GM19467 (cell line): Measurements from ENCODE around the gene ZNF341.
A peak's percentile ranks its signal among the peaks of the same experiment; 100 is the strongest.
"Not testable (repeated sequence)": the region's sequence is repeated elsewhere in the genome, so short reads cannot be mapped to it uniquely, and the experiment has no call there.

Experiments
- ATAC-seq: cut with Tn5 transposase; IDR thresholded peaks from one replicate; pipeline ENCODE4 v1.9.1; 2021; ENCODE audit warnings: mild to moderate bottlenecking, moderate library complexity; ENCODE audit not compliant: unreplicated experiment

The ZNF341 gene

DNA sequence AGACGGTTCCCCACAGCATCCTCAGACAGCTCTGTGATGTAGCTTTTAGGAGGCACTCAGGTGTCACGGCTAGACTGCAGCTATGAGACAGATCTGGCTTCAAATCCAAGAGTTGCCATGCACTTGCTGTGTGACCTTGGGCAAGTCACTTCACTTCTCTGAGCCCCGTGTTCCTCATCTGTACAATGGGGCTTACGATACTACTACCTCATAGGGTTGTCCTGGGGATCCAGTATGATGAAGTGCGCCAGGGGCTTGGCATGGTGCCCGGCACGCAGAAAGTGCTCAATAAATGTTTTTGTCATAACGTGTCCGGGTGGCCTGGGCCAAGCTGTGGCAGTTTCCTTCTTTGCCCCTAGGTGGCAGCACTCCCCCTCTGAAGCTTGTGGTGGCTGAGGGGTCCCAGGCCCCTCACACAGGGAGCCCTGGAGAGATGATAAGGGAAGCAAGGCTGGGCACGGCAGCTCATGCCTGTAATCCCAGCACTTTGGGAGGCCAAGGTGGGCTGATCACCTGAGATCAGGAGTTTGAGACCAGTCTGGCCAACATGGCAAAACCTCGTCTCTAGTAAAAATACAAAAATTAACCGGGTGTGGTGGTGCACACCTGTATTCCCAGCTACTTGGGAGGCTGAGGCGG, 60.3 kb downstream of the ZNF341 start:
- no peak for ATAC-seq

DNA sequence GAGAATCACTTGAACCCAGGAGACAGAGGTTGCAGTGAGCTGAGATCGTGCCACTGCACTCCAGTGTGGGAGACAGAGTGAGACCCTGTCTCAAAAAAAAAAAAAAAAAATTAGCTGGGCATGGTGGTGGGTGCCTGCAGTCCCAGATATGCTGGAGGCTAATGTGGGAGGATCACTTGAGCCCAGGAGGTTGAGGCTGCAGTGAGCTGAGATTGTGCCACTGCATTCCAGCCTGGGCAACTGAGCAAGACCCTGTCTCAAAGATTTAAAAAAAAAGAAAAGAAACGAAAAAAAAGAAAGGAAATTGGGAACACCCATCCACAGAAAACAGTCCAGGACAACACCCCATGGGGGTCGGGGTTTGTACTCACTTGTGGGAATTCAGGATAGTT, 60.8 kb downstream of the ZNF341 start:
- ATAC-seq: not testable (repeated sequence)

DNA sequence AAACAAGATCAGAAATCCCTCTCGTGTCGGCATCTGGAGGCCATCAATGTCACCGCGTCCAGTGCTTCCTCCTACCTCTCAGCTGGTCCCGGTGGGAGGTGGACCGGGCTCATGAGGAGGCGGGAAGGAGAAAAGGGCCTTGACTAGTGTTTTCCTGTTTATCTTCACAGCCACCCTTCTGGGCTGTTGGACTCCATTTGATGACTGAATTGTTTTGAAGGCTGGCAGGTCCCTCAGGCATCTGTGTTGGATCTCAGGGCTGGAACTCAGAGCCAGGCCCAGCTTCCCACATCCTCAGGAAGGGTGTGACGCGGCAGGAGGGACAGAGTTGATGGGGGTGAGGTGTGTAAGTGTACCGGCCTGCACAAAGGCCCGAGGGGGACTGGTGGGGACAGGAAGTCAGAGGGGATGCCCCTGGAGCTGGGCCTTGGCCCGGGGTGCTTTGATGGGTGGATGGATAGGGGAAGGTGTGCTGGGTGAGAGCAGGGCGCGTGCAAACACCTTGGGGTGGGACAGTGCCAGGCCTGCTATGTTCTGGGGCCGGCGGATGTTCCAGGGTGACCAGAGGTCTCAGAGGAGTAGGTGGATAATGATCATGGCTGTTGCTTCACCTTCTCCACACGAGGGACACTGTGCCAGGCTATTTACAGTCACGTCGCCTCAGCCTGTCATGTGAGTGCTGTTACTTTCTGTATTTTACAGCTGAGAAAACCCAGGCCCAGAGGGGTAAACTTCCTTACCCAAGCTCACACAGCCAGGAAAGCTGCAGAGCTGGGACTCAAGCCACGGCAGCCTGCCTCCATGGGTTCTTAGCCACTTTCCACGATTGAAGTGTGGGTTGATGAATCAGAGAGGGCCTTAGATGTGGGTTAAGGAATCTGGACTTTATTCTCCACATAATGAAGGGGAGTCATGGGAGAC, 61.5 kb downstream of the ZNF341 start:
- no peak for ATAC-seq

DNA sequence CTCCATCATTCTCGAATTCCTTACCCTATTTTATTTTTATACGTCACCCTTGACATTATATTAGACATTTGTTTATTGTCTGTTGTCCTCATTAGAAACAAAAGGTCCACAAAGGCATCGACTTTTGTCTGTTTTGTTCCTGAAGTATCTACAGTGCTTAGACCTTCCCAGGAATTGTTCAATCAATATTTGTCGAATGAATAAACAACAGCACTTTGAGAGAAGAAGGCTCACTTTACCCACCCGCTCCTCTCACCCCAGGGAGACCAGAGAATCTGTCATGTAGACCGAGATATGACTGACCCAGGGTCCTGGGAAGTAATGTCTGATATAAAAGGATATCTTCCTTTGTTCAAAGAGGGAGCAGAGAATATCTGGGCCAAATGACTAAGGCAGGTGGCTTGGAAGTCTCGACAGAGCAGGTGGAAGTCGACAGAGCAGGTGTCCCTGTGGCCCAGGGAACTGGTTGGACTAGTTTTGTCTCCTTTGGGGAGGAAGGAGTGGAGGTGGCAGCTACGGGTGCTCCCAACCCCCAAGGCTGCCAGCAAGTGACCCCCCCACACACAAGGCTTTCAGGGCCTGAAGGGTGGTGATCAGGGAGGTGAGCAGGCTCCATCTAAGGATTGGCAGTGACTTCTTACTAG, 64.6 kb downstream of the ZNF341 start:
- no peak for ATAC-seq

DNA sequence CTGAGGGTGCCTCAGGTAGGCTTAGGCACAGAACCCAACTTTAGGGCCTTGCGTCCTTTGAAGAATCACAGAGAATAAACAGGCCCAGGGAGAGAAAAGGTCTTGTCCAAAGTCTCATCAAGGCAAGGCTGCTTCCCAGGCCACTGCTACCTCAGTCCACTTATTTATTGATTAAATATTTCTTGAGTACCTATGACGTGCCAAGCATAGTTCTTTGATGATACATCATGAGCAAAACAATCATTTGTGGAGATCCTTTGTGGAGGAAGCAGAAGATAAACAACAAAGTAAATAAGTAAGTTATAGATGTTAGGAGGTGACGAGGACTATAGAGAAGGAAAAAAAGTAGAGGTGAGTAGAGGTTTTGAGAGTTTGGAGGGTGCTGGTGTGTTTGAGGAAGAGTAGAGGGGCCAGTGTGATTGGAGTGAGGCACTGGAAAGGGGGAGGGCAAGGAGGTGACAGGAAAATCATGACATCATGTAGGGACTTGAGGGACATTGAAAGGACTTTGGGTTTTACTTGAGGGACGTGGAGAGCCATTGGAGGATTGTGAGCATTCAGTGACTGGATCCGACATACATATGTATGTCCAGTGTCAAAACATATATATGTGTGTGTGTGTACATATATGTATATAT, 65.2 kb downstream of the ZNF341 start:
- ATAC-seq: no peak

DNA sequence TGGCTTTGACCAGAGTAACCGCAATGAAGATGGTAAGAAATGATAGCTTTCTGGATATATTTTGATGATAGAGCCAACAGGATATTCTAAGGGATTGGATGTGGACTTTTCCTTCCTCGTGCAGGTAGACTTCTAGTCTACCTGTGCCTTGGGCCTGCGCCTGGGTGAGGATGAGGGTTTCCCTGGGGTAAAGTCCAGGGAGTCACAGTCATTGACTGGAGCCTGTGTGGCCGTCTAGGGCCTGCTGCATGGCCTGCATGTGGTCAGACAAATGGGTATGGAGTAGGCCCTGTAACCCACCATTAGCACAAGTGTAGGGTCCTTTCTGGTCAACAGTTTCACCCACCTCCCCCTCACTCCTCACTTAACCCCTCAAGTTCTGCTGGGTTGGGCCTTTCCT, 66.6 kb downstream of the ZNF341 start:
- no peak for ATAC-seq

DNA sequence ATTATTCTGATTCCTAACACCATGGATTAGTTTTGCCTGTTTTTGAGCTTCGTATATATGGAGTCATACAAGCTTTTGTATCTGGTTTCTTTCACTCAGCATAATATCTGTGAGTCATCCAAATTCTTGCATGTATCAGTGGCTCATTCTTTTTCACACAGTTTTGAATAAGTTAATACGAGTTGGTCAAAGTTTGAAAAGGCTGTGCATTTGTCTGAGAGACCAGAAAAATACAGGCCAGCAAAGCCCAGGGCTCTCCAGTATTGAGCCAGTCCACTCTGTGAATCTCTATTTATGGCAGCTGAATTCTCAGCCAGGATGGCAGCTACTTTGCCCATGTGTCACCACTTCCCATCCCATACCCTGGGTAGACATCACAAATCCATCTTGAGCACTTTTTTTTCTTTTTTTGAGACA, 72.1 kb downstream of the ZNF341 start:
- no peak for ATAC-seq

DNA sequence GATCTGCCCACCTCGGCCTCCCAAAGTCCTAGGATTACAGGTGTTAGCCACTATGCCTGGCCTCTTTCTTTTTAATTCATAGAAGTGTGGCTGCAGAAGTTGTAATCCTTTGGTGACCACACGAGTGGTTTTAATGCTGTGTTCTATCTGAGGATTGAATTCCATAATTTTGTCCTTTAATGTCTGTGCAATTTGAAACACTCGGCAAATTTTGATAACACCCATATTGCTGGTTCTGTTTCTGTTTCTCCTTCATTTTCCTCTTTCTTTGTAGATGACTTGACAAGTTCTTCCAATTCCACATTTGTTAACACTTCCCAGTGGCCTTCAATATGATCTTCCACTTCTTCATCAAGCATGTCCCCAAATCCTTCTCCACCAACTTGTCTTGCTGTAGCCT, 76.6 kb downstream of the ZNF341 start:
- no peak for ATAC-seq

DNA sequence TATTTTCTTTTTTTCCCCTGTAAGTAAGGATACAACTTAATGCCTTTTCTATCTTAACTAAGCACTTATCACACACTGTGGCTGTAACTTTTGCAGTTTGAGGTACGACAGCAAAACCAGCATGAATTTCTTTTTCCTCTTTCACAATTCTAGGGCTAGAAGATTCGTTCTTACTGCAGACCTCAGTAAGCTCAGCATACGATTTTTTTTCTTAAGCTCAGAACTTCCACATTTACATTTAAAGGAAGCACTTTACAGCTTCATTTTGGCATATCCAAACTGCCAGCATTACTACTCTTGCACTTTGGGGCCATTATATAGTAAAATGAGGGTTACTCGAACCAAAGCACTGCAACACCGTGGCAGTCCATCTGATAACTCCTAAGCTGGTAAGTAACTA, 78.5 kb downstream of the ZNF341 start:
- no peak for ATAC-seq

DNA sequence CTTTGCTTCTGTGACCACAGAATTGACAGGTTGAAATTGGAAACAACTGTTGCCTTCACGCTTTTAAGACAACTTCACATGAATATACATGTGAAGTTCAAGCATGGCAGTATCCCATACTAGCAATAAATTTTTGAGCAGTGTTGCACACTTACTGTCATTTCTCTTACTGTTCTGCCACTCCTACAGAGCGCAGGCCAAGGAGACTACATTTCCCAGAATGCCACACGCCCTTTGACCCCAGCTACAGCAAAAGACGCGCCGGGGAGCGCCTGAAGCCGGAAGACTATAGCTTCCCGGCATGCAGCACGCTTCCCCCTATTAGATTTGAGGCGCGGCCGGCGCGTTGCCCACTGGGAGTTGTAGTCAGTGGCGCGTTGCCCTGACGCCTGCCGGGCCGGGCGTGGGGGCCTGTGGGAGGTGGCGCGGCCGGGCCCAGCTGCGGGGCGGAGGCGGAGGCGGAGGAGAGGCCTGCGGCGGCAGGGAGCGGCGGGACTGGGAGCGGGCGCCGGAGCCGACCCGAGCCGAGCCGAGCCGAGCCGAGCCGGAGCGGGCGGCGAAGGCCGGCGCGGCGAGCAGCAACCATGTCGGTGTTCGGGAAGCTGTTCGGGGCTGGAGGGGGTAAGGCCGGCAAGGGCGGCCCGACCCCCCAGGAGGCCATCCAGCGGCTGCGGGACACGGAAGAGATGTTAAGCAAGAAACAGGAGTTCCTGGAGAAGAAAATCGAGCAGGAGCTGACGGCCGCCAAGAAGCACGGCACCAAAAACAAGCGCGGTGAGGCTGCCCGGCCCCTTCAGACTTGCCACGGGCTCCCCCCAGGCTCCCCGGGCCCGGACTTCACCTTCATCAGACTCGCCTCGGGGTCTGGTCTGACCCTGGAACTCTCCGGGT, 79.3 kb downstream of the ZNF341 start, which contains the start of gene CHMP4B:
CHMP4B (plus strand) TSS at position 464 of the 891 bp plus-strand sequence; CDS start at position 585, 121 bp downstream.
- ATAC-seq: peak; percentile 95

DNA sequence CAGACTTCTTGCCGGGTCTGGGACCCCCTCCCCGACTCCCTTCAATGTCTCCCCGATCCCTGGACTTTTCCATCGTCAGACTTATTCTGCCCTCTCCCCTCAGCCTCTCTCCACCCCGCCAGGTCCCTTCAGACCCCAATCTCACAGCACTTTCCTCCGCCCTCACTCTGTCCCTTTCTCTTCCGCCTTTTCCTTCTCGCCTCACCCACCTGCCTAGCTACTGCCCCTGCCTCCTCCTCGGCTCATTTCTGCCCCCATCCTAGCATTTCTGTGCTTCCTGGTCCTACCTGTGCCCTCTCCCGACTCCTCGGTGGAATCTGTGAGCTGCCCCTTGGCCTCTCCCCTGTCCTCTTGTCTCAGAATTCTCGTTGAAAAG, 80.0 kb downstream of the ZNF341 start:
- ATAC-seq: no peak

DNA sequence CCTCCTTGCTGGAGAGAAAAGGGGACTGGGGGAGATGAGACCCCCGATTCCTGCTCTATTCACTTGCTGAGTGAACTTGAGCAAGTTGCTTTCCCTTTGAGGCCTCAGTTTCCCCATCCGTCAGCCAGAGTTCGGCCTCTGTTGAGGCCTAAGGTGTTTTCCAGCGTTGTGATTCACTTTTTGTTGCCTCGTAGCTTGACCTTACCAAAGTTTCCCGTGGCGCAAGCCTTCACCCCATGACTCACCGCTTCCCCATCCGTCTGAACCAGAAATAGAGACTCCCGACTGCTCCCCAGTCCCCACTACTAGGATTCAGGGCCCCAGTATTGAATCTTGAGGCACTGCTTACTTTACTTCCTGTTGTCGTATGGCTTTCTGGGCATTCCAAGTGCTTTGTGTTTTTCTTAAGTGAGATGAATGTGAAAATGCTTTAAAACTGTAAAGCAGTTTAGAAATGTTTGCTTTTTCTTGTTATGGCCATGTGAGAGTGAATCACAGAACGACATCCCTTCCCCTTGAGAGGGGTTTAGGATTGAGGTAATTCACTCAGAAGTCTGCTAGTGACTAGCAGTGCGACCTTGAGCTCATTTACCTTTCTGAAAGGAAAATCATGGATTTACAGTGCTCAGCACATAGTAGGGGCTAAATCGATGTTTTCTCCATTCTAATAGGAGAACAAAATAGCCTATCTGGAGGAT, 80.5 kb downstream of the ZNF341 start:
- no peak for ATAC-seq

DNA sequence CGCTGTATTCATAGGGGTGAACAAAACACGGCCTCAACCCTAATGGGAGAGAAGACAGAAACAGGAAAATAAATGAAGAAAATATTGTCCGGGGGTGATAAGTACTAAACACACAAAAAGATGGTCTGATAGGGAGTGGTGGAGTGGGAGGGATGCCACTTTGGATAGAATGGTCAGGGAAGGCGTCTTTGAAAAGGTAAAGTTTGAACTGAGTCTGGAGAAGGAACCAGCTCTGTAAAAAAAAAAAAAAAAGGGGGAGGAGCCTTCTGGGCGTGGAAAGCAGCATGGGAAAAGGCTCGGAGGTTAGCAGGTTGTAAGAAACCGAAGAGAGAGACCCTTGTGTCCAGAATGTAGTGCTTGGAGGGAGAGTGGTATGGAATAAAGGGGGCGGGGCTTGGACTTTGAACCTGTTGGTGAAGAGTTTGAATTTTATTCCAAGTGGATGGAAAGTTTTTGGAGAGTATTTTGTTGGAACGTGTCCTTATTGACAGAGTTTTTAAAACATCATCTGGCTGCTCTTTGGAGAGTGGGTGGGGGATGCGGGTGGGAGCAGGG, 81.2 kb downstream of the ZNF341 start:
- ATAC-seq: no peak

DNA sequence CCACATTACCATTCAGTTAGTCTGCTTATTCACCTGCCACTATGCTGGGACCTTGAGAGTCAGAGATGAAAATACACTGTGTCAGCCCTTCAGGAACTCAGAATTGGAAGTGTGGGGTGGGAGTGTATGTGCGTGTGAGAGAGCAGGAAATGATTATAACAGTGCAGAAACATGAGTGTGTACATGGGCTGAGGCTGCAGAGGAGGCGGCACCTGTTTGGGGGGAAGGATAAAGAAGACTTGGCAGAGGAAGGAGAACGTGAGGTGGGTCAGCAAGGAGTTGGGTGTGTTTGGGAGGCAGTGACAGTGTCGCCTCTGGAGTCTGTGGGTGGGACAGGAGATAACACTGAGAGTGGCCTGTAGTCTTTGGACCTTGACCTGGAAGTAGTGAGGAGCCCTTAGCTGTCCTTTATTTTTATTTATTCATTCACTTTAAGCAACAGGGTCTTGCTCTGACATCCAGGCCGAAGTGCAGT, 82.5 kb downstream of the ZNF341 start:
- ATAC-seq: no peak

DNA sequence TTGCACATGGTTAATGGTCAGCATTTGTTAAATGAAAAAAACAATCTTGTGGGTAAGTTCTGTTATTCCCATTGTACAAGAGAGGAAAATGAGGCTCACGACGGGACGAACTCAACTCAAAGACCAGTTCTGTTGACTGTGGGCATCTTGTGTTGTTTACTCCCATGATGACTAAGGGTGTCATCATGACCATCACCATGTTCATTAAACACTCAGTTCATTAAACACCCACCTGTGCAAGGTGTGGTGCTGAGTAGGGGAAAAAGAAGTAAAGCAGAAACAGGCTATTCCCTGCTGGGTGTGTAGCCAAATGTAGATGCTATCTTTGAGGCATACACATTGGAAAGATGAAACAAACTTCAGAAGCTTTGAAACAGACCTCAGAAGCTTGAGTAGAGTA, 83.9 kb downstream of the ZNF341 start:
- ATAC-seq: no peak

DNA sequence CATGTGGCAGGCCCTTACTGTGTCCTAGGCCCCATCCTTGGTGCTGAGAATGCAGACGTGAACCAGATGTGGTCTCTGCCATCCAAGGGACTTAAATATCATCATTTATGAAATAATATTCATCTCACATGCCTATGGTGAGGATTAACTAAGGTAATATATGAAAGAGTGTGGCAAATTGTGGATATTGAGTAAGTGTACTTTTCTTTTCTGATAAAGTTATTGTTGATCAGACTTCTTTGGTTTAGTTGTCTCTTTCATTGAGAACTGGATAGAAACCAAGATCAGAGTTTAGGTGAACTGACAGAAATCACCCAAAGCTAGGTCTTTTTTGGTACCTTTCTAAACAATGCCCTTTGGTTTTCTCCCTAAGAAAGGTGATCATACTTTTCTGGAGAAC, 84.4 kb downstream of the ZNF341 start:
- no peak for ATAC-seq

DNA sequence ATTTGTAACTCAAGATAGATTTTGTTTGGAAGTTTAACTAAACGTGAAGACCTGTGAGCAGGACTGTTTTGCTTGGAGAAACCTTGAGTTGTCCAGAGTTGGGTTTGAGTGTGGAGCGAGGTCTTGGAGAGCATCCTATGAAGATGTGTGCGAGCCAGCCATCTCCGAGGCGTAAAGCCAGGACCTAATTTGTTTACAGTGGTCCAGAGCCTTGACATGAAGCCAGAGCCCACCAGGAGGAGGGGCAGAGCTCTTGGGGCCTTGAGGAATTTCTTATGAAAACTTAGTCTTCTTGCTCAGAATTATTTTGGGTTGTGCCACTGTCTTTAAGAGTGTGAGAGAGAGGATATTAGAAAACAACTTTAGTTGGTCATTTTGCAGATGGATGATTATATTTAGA, 85.6 kb downstream of the ZNF341 start:
- no peak for ATAC-seq

DNA sequence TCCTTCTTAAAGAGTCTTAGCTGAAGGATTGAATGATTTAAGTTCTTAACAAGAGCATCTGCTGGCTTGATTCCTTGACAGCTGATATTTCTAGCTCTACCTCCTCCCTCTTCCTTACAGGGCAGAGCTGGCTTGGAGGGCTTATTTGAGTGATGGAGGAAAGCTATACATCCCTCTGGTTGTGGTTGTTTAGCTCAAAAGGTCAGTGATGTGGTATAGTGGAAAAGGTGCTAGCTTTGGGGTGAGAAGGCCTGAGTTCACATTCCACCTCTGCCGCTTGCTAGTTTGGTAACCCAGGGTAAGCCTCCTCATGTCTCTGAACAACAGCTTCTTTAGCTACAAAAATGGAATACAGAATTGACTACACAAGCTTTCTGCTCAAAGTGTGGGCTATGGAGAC, 87.7 kb downstream of the ZNF341 start:
- ATAC-seq: no peak

DNA sequence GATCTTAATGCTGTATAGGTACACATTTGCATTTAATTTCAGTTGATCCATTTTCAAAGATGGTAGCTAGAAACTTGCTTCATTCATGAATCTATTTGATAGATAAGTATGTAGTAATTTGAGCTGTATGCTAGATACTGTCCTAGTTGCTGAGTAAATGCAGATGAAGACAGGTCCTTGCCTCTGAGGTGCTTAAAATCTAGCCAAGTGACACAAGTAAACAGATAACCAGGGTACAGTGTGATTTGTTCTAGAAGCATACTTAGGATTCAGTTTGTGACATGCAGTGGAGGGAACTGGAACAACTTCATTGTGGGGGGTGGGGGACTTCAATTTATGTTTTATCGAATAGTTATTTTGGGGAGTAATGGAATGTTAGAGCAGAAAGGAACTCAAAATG, 88.6 kb downstream of the ZNF341 start:
- no peak for ATAC-seq
